ENCODE measurements around the gene DDC. TPM values are rescaled to one million over a fixed set of nuclear protein-coding genes. Genes with fewer than 3 reads are reported as not detected.

DDC gene
- total and polyA plus RNA-seq, 4 donors = 49.6 TPM; not detected in 3

DNA sequence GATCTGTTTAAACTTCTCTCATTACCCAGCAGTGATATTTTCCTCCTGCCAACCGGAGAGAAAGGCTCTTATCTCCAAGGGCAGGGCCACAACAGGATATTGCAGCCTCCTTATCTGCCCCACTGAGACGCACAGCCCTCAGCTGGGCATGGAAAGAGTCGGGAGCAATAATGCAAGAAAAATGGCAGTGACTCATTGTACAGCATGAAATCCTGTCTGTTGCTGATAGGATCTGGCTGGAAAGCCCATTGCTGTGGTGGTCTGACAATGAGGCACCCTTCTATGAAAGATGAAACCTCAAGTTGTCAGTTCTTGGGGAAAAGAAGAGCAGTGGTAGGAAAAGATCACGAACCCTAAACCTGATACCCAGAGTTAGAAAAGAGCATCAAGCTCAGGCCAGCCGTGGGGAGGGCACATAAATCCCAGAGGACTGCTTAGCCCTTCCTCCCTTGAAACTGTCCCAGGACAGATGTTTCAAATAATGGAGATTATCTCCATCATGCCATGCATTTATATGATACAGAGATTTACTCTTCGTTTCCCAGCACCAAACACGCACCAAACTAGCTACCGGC is 68.0 kb downstream of the DDC start:
- 54 to 58% methylated on average over 8 of the region's 8 CpGs for WGBS, 2 donors
- no peak overlapping the region for H3K27ac ChIP-seq (ENCODE audit: low read depth in 1 of 2, low read length in 2 of 2)
- H3K4me3 ChIP-seq (ENCODE audit: low read length in 2 of 2) = no peak overlapping the region
- H3K9me3 ChIP-seq (ENCODE audit: control insufficient read depth, low read length) = no peaks in the 10 kb centered on the region
- no peaks in the 10 kb centered on the region for H3K27me3 ChIP-seq (ENCODE audit: control insufficient read depth in 1 of 2, insufficient read depth in 2 of 2, low read length in 1 of 2)
- no peaks in the 10 kb centered on the region for H3K36me3 ChIP-seq (ENCODE audit: control insufficient read depth in 1 of 2, insufficient read depth in 2 of 2, low read length in 1 of 2)
- intact Hi-C loops (cut with DNase I) = no loop called here
- DNase-seq (no peak), ATAC-seq (ENCODE audit: low FRiP score) (no peak)
- H3K4me1 ChIP-seq (ENCODE audit: control insufficient read depth in 1 of 2, insufficient read depth in 2 of 2, low read length in 2 of 2) = no peaks in the 10 kb centered on the region

DNA sequence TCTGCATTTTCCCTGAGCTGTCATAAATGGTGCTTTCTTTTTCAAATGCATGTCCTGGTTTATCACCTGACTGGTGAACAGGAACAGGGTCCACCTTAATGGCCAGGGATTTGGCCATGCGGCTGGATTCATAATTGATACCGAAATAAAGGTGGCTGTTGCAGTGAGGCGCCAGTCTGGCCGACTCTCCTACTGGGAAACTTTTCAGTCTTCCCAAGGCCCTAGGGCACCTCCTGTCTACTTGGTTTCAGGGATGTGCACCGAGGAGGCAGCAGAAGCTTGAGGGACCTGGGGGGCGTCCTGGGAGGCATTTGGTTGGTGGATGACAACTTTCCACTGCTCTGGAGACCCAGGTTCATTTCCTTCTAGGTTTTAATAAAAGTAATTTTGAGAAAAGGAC is 68.6 kb downstream of the DDC start:
- intact Hi-C loops (cut with DNase I) = no loop called here
- ATAC-seq (ENCODE audit: low FRiP score) = no peak
- WGBS, 2 donors = 83 to 85% methylated on average over 6 of the region's 6 CpGs
- Histone ChIP-seq H3K4me1 (ENCODE audit: control insufficient read depth in 1 of 2, insufficient read depth in 2 of 2, low read length in 2 of 2) (no peaks in the 10 kb centered on the region), H3K4me3 (ENCODE audit: low read length in 2 of 2) (no peak overlapping the region), H3K27ac (ENCODE audit: low read depth in 1 of 2, low read length in 2 of 2) (no peak overlapping the region), H3K9me3 (ENCODE audit: control insufficient read depth, low read length) (no peaks in the 10 kb centered on the region), H3K36me3 (ENCODE audit: control insufficient read depth in 1 of 2, insufficient read depth in 2 of 2, low read length in 1 of 2) (no peaks in the 10 kb centered on the region), H3K27me3 (ENCODE audit: control insufficient read depth in 1 of 2, insufficient read depth in 2 of 2, low read length in 1 of 2) (no peaks in the 10 kb centered on the region)
- no peak for DNase-seq

DNA sequence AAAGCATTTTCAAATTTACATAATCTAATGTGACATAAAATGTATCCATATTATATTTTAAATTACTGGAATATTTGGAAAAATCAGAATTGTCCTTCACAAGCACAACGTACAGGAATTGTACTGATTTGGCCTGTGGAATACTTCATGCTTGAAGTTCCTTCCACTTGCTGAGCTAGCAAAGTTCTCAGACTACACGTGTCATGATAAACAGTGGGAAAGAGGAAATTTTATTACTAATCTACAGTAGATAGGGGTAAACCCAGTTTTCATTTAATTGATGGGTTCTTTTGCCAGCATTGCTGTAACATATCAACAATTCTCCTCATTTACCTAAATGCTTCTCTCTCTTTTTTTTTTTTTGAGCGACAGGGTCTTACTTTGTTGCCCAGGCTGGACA is 69.5 kb downstream of the DDC start:
- WGBS, 2 donors = 54 to 64% methylated on average over 3 of the region's 3 CpGs
- Histone ChIP-seq H3K36me3 (ENCODE audit: control insufficient read depth in 1 of 2, insufficient read depth in 2 of 2, low read length in 1 of 2) (no peaks in the 10 kb centered on the region), H3K27ac (ENCODE audit: low read depth in 1 of 2, low read length in 2 of 2) (no peak overlapping the region), H3K4me3 (ENCODE audit: low read length in 2 of 2) (no peak overlapping the region), H3K4me1 (ENCODE audit: control insufficient read depth in 1 of 2, insufficient read depth in 2 of 2, low read length in 2 of 2) (no peaks in the 10 kb centered on the region), H3K9me3 (ENCODE audit: control insufficient read depth, low read length) (no peaks in the 10 kb centered on the region), H3K27me3 (ENCODE audit: control insufficient read depth in 1 of 2, insufficient read depth in 2 of 2, low read length in 1 of 2) (no peaks in the 10 kb centered on the region)
- DNase-seq = no peak
- ATAC-seq (ENCODE audit: low FRiP score) = no peak
- intact Hi-C loops (cut with DNase I) = no loop called here

DNA sequence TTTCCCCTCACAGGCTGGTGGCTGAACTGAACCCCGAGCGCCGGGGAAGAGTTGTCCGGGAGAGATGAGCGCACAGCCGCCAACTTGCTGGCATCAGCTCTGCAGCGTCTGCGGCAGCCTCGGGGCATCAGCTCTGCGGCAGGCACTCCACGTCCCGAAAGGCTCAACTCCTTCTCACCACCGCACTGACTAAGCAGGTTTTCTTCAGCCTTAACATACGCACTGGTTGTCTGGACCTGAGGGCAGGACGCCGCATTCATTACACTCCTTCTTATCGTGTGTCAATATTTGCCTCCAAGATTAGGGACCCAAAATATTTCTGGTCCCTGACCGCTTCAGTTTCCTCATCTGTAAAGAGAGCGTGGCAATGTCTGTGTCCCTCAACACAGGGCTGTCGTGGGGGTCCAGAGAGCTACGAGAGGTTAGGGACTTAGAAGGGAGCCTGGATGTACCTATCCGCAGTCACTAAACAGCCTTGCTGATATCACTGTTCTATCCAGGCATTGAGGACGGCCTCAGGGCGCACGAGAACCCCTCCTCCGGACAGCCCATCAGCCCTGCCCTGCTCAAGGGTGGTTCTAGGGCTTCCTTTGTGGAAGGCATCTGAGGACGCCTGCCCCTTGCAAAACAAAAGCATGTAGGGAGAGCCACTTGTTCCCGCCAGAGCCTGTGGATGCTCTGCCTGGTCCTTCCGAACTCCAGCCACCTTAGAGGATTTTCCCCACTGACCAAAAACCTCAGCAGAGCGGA is 72.3 kb downstream of the DDC start:
- H3K36me3 ChIP-seq (ENCODE audit: control insufficient read depth in 1 of 2, insufficient read depth in 2 of 2, low read length in 1 of 2) = no peaks in the 10 kb centered on the region
- 88 to 89% methylated on average over 30 of the region's 30 CpGs for WGBS, 2 donors
- H3K4me1 ChIP-seq (ENCODE audit: control insufficient read depth in 1 of 2, insufficient read depth in 2 of 2, low read length in 2 of 2) = no peaks in the 10 kb centered on the region
- ATAC-seq (ENCODE audit: low FRiP score) = no peak
- peak in 1 of 2 donors; percentile 63 for DNase-seq
- intact Hi-C loops (cut with DNase I) = no loop called here
- H3K27ac ChIP-seq (ENCODE audit: low read depth in 1 of 2, low read length in 2 of 2) = no peak overlapping the region
- no peaks in the 10 kb centered on the region for H3K27me3 ChIP-seq (ENCODE audit: control insufficient read depth in 1 of 2, insufficient read depth in 2 of 2, low read length in 1 of 2)
- no peaks in the 10 kb centered on the region for H3K9me3 ChIP-seq (ENCODE audit: control insufficient read depth, low read length)
- no peak overlapping the region for H3K4me3 ChIP-seq (ENCODE audit: low read length in 2 of 2)

DNA sequence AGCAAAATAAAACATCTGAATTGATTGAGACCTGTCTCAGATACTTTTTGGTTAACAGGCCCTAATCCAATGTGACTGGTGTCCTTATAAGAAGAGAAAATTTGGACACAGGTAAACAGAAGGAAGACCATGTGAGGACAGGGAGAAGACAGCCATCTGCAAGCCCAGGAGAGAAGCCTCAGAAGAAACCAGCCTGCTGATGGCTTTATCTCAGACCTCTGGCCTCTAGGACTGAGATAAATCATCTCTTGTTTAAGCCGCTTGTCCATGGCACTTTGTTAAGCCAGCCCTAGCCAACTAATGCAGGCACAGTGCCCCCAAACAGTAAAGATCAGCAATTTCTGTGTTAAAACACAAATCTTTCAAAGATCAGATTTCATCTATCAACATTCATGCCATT is 73.3 kb downstream of the DDC start:
- DNase-seq = no peak
- intact Hi-C loops (cut with DNase I) = no loop called here
- no peaks in the 10 kb centered on the region for H3K4me1 ChIP-seq (ENCODE audit: control insufficient read depth in 1 of 2, insufficient read depth in 2 of 2, low read length in 2 of 2)
- no peaks in the 10 kb centered on the region for H3K9me3 ChIP-seq (ENCODE audit: control insufficient read depth, low read length)
- no peak for ATAC-seq (ENCODE audit: low FRiP score)
- 47 to 72% methylated on average over 1 of the region's 1 CpG for WGBS, 2 donors
- H3K27me3 ChIP-seq (ENCODE audit: control insufficient read depth in 1 of 2, insufficient read depth in 2 of 2, low read length in 1 of 2) = no peaks in the 10 kb centered on the region
- H3K27ac ChIP-seq (ENCODE audit: low read depth in 1 of 2, low read length in 2 of 2) = no peak overlapping the region
- no peak overlapping the region for H3K4me3 ChIP-seq (ENCODE audit: low read length in 2 of 2)
- no peaks in the 10 kb centered on the region for H3K36me3 ChIP-seq (ENCODE audit: control insufficient read depth in 1 of 2, insufficient read depth in 2 of 2, low read length in 1 of 2)

DNA sequence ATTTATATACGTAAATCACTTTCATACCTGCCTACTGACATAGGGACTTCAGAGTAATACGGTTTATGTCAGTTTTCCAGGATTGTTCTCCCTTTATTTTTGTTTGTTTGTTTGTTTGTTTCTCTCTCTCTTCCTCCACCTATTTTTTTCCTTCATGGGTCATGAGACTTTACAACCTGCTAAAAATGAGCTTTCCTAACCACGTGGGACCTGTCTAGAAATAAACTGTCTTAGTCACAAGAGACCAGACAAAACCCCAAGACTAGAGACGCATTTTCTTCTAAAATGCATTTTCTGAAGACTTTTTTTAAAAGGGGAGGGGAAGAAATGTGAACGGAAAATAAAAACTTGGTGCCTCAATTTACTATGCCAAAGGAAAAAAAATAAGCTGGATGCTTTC is 74.0 kb downstream of the DDC start:
- WGBS, 2 donors = 51 to 55% methylated on average over 5 of the region's 5 CpGs
- H3K4me3 ChIP-seq (ENCODE audit: low read length in 2 of 2) = no peak overlapping the region
- ATAC-seq (ENCODE audit: low FRiP score) = no peak
- no peak overlapping the region for H3K27ac ChIP-seq (ENCODE audit: low read depth in 1 of 2, low read length in 2 of 2)
- no peaks in the 10 kb centered on the region for H3K27me3 ChIP-seq (ENCODE audit: control insufficient read depth in 1 of 2, insufficient read depth in 2 of 2, low read length in 1 of 2)
- DNase-seq = no peak
- intact Hi-C loops (cut with DNase I) = no loop called here
- H3K36me3 ChIP-seq (ENCODE audit: control insufficient read depth in 1 of 2, insufficient read depth in 2 of 2, low read length in 1 of 2) = no peaks in the 10 kb centered on the region
- no peaks in the 10 kb centered on the region for H3K9me3 ChIP-seq (ENCODE audit: control insufficient read depth, low read length)
- no peaks in the 10 kb centered on the region for H3K4me1 ChIP-seq (ENCODE audit: control insufficient read depth in 1 of 2, insufficient read depth in 2 of 2, low read length in 2 of 2)

DNA sequence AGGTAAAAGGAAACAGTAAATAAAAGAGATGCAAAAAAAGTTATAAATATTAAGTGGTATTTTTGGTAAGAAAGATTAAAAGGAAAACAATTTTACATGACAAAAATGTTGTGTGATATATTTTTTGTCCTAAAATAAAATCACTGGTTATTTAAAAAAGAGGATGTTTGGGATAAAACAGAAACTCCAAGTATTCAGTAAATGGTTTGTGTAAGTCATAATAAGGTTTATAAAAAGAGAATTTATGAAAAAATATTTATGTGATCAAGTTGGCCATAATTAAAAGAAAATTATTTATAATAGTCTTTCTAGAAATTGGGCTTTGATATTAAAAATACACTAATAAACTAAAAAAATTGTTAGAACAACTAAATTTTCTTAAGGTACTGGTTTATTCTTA is 76.8 kb downstream of the DDC start:
- ATAC-seq (ENCODE audit: low FRiP score) (no peak), DNase-seq (no peak)
- intact Hi-C loops (cut with DNase I) = no loop called here
- H3K4me1 ChIP-seq (ENCODE audit: control insufficient read depth in 1 of 2, insufficient read depth in 2 of 2, low read length in 2 of 2) = no peaks in the 10 kb centered on the region
- no peaks in the 10 kb centered on the region for H3K36me3 ChIP-seq (ENCODE audit: control insufficient read depth in 1 of 2, insufficient read depth in 2 of 2, low read length in 1 of 2)
- no peak overlapping the region for H3K4me3 ChIP-seq (ENCODE audit: low read length in 2 of 2)
- H3K27ac ChIP-seq (ENCODE audit: low read depth in 1 of 2, low read length in 2 of 2) = no peak overlapping the region
- H3K9me3 ChIP-seq (ENCODE audit: control insufficient read depth, low read length) = no peaks in the 10 kb centered on the region
- no peaks in the 10 kb centered on the region for H3K27me3 ChIP-seq (ENCODE audit: control insufficient read depth in 1 of 2, insufficient read depth in 2 of 2, low read length in 1 of 2)

DNA sequence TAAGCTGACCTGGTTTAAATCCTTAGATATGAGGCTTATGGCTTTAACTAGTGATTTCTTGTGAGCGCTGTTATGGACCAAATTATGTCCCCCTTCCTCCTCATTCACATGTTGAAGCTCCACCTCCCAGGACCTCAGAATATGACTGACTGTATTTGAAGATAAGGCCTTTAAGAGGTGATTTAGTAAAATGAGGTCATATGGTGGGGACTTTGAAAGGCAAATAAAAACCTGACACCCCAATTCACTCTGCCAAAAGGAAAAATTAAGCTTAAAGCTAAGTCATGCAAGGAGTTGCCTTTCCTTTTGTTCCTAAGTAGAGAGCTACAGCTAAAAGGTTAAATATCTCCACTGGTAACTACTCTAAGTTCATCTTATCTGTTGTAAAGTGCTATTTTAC is 78.7 kb downstream of the DDC start:
- ATAC-seq (ENCODE audit: low FRiP score) (no peak), DNase-seq (no peak)
- WGBS, 2 donors = 93 to 96% methylated on average over 1 of the region's 1 CpG
- intact Hi-C loops (cut with DNase I) = no loop called here
- no peak overlapping the region for H3K27ac ChIP-seq (ENCODE audit: low read depth in 1 of 2, low read length in 2 of 2)
- no peaks in the 10 kb centered on the region for H3K9me3 ChIP-seq (ENCODE audit: control insufficient read depth, low read length)
- H3K4me1 ChIP-seq (ENCODE audit: control insufficient read depth in 1 of 2, insufficient read depth in 2 of 2, low read length in 2 of 2) = no peaks in the 10 kb centered on the region
- no peak overlapping the region for H3K4me3 ChIP-seq (ENCODE audit: low read length in 2 of 2)
- no peaks in the 10 kb centered on the region for H3K36me3 ChIP-seq (ENCODE audit: control insufficient read depth in 1 of 2, insufficient read depth in 2 of 2, low read length in 1 of 2)
- H3K27me3 ChIP-seq (ENCODE audit: control insufficient read depth in 1 of 2, insufficient read depth in 2 of 2, low read length in 1 of 2) = no peaks in the 10 kb centered on the region

DNA sequence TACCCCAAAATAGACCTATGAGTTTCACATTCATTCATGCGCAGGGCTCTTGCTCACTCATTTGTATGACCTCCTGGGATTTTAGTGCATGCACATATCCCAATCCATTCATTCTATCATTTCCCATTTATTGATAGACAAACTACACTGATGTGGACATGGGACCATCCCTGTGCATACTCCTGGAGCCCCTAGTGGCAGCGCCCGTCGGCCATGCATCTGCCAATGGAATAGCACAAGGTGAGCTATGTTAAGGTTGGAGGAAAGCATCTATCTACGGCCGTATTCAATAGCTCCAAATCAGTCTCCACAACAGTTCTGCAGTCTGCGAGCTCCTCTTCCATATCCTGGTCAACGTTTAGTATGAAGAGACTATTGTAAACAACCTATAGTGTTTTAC is 83.3 kb downstream of the DDC start:
- 84 to 86% methylated on average over 8 of the region's 8 CpGs for WGBS, 2 donors
- Histone ChIP-seq H3K27me3 (ENCODE audit: control insufficient read depth in 1 of 2, insufficient read depth in 2 of 2, low read length in 1 of 2) (no peaks in the 10 kb centered on the region), H3K9me3 (ENCODE audit: control insufficient read depth, low read length) (no peaks in the 10 kb centered on the region), H3K36me3 (ENCODE audit: control insufficient read depth in 1 of 2, insufficient read depth in 2 of 2, low read length in 1 of 2) (no peaks in the 10 kb centered on the region), H3K27ac (ENCODE audit: low read depth in 1 of 2, low read length in 2 of 2) (no peak overlapping the region), H3K4me1 (ENCODE audit: control insufficient read depth in 1 of 2, insufficient read depth in 2 of 2, low read length in 2 of 2) (no peaks in the 10 kb centered on the region), H3K4me3 (ENCODE audit: low read length in 2 of 2) (no peak overlapping the region)
- ATAC-seq (ENCODE audit: low FRiP score) (no peak), DNase-seq (peak in 1 of 2 donors; percentile 46)
- intact Hi-C loops (cut with DNase I) = no loop called here
